ACC112 (cell line): Measurements from ENCODE around the gene BTD.

Source experiments
- H2AFZ ChIP-seq: fragments of 200-600 bp; sonication (generic); one replicate; pipeline ENCODE4 v1.6.0; 2017; ENCODE audit warnings: antibody characterized with exemption, low read length; ENCODE audit not compliant: unreplicated experiment
- H3K27ac ChIP-seq: fragments of 200-600 bp; sonication (generic); 2 replicates; pipeline ENCODE4 v1.5.1; 2014; ENCODE audit warnings: low read depth, mild to moderate bottlenecking, antibody characterized with exemption, low read length, moderate library complexity
- H3K27me3 ChIP-seq: fragments of 200-600 bp; sonication (generic); 2 replicates; pipeline ENCODE4 v1.6.1; 2014; ENCODE audit warnings: mild to moderate bottlenecking, antibody characterized with exemption, low read length, moderate library complexity, mixed read lengths; ENCODE audit not compliant: insufficient read depth
- H3K36me3 ChIP-seq: fragments of 200-600 bp; sonication (generic); 2 replicates; pipeline ENCODE4 v1.6.1; 2016; ENCODE audit warnings: mild to moderate bottlenecking, antibody characterized with exemption, low read length, moderate library complexity, mixed read lengths; ENCODE audit not compliant: insufficient read depth
- H3K4me1 ChIP-seq: fragments of 200-600 bp; sonication (generic); one replicate; pipeline ENCODE4 v1.6.1; 2016; ENCODE audit warnings: low read length, mixed read lengths; ENCODE audit not compliant: insufficient read depth, unreplicated experiment, control insufficient read depth
- H3K4me3 ChIP-seq: fragments of 200-600 bp; sonication (generic); 2 replicates; pipeline ENCODE4 v1.5.1; 2014; ENCODE audit warnings: mild to moderate bottlenecking, low read depth, low read length
- H3K79me2 ChIP-seq: fragments of 200-600 bp; sonication (generic); one replicate; pipeline ENCODE4 v1.6.0; 2016; ENCODE audit warnings: low read length; ENCODE audit not compliant: control insufficient read depth, unreplicated experiment, insufficient read depth

Gene BTD

DNA sequence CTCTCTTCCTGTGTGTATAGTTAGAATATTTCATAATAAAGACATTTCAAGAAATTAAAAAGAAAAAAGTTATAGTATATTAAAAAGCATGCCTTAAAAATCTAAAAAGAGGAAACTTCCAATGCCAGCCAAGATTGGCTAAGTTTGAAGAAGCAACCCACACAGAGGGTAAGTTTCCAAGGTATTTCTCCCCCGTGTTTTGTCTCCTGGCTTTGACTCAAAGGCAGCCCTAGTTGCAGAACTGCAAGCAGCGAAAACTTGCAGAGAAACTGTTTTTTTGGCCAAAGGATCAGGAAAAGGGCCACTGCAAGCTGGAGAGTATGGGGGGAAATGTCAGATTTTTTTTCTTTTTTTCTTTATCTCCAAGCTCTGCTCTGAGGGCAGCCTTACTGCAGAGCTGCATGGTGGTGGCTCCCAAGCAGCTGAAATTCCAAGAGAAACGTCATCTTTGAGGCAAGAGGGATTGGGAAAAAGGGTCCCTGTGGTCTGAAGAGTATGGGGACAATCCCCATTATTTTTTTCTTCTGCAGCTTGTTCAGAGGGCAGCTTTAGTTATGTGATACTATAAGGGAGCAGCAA, 23.2 kb upstream of the BTD start:
- Histone ChIP-seq H3K4me1 (peaks cover 10% of the 10 kb centered on the region), H3K27ac (no peak overlapping the region), H2AFZ (no peak overlapping the region), H3K27me3 (no peaks in the 10 kb centered on the region), H3K79me2 (no peaks in the 10 kb centered on the region), H3K36me3 (peaks cover 12% of the 10 kb centered on the region), H3K4me3 (no peak overlapping the region)

DNA sequence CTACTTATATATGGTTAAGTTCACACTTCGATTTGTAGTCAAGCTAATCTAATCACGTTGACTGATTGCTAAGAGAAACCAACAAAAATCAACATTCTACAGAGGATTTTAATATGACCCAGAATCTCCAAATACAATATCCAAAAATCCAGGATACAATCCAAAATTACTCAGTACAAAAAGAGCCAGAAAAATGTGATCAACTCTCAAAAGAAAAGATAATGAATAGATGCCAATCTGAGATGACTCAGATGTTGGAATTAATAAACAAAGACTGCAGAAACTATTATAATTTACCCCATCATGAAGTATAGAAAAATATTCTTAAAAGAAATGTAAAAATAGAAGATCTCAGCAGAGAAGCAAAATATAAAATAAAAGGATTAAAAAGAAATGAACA, 22.5 kb upstream of the BTD start:
- Histone ChIP-seq H3K27me3 (no peaks in the 10 kb centered on the region), H3K27ac (no peak overlapping the region), H3K79me2 (no peaks in the 10 kb centered on the region), H3K36me3 (peaks cover 12% of the 10 kb centered on the region), H3K4me1 (peaks cover 10% of the 10 kb centered on the region), H3K4me3 (no peak overlapping the region), H2AFZ (no peak overlapping the region)

DNA sequence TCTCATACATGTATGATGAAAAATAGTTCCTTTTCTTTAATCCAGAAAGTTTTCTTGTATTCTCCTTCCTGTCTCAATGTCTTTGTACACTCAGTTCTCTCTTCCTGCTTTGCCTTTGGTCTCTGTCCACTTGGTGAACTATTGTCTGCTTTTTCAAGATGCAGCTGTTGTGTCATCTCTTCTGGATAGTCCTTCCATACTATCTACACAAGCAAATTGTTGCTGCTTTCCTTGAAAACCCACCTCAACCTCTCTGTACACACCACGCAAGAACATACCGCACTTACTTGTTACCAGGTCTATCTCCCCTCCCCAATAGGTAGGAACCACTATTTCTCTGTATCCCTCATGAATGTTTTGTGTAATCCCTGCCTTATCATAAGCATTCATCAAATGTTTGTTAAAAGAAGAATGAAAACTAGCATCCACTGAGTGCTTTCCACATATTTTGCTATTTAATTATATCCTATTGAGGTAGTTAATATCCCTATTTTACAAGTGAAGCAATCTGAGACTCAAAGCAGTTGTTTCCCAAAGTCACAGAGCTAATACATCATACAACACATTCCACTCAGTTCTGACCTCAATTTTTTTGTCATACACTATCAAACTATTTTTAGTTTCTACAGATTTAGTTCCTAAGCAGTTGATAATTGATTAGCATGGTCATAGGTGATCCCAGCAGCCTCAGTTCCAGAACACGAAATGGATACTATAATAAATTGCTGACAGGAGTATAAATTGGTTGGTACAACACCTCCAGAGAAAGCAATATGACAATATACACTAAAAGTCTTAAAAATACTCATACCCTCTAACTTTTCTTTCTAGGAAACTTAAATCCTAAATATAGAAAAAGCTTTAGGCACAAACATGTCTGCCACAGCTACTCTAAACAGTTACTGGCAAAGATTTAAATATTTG, 19.8 kb upstream of the BTD start:
- H3K27me3 ChIP-seq, result no peaks in the 10 kb centered on the region
- no peak overlapping the region for H3K27ac ChIP-seq
- H3K79me2 ChIP-seq, result no peaks in the 10 kb centered on the region
- H3K36me3 ChIP-seq, result peaks cover 14% of the 10 kb centered on the region; the same call in 1 of the 2 replicates
- H2AFZ ChIP-seq, result no peak overlapping the region
- H3K4me1 ChIP-seq, result peaks cover 26% of the 10 kb centered on the region
- H3K4me3 ChIP-seq, result no peak overlapping the region

DNA sequence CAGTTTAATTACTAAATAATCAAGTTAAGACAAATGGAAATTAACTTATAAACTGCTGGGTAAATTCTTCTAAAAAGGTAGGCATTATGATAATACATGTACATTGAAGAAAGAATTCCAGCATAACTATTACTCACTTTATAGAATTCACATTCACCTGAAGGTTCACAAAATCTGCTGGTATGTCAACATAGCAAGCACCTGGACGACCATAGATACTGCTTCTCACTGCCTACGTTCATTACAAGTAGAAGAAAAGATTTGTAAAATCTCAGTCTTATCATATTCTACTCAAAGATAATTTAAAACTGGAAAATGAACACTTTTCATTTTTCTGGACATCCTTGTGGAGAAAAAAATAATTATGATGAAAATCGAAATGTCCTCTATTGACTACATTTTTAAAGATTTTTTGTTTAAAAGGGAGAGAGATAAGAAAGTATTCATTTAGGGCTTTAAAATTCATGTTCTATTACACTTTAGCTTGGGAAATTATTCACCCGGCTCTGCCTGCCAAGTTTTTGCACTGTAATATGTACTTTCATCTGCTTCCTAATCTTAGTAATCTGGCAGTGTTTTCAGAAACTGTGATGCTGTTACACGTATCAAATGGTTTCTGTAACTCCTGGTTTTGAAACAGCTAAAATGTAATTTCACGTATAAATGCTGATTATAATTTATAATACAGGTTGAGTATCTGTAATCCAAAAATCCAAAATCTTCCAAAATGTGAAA, 16.3 kb upstream of the BTD start:
- Histone ChIP-seq H3K36me3 (peaks cover 18% of the 10 kb centered on the region; the same call in 1 of the 2 replicates), H3K4me1 (peaks cover 17% of the 10 kb centered on the region), H3K27ac (peak overlapping the region; percentile 51), H3K27me3 (no peaks in the 10 kb centered on the region), H3K4me3 (no peak overlapping the region), H3K79me2 (no peaks in the 10 kb centered on the region), H2AFZ (peak overlapping the region; percentile 22)

DNA sequence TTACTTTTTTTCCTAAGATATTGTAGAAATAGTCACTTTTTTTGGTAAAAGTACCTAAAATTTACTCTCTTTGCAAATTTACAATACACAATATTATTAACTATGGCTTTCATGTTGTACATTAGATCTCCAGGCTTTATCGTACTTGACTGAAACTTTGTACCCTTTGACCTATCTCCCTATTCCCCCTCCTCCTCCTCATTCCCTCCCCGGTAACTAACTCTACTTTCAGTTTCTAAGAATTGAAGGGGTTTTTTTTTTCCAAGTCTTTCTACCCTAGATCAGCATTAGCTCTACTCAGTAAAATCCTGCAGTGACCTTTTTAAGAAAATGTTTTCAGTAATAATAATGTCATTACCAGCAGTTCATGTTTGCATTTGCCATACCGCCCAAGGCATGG, 10.3 kb upstream of the BTD start:
- Histone ChIP-seq H3K4me3 (no peak overlapping the region), H3K36me3 (peaks cover 5% of the 10 kb centered on the region), H3K79me2 (no peaks in the 10 kb centered on the region), H2AFZ (no peak overlapping the region), H3K4me1 (peaks cover 6% of the 10 kb centered on the region), H3K27ac (no peak overlapping the region), H3K27me3 (no peaks in the 10 kb centered on the region)

DNA sequence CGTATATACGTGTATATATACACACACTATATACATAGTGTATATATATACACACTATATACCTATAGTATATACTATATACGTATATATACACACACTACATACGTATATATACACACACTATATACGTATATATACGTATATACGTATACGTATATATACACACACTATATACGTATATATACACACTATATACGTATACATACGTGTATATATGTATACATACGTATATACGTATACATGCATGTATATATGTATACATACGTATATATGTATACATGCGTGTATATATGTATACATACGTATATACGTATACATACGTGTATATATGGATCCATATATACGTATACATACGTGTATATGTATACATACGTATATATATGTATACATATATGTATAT, 9.6 kb upstream of the BTD start:
- H2AFZ ChIP-seq, result no peak overlapping the region
- H3K79me2 ChIP-seq, result no peaks in the 10 kb centered on the region
- peaks cover 6% of the 10 kb centered on the region for H3K36me3 ChIP-seq
- H3K4me1 ChIP-seq, result no peaks in the 10 kb centered on the region
- no peaks in the 10 kb centered on the region for H3K27me3 ChIP-seq
- H3K4me3 ChIP-seq, result no peak overlapping the region
- no peak overlapping the region for H3K27ac ChIP-seq

DNA sequence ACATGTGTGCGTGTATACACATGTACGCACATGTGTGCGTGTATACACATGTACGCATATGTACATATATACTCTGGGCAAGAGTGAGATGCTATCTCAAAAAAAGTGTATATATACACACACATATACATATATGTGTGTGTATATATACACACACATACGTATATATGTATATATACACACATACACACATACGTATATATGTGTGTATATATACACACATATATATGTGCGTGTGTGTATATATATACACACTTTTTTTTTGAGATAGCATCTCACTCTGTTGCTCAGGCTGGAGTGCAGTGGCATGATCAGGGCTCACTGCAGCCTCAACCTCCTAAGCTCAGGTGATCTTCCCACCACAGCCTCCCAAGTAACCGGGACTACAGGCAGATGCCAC, 8.6 kb upstream of the BTD start:
- no peak overlapping the region; the same call in 1 of the 2 replicates for H3K27ac ChIP-seq
- H2AFZ ChIP-seq, result no peak overlapping the region
- no peaks in the 10 kb centered on the region for H3K27me3 ChIP-seq
- no peak overlapping the region for H3K4me3 ChIP-seq
- no peaks in the 10 kb centered on the region for H3K79me2 ChIP-seq
- peaks cover 11% of the 10 kb centered on the region for H3K36me3 ChIP-seq
- H3K4me1 ChIP-seq, result no peaks in the 10 kb centered on the region

DNA sequence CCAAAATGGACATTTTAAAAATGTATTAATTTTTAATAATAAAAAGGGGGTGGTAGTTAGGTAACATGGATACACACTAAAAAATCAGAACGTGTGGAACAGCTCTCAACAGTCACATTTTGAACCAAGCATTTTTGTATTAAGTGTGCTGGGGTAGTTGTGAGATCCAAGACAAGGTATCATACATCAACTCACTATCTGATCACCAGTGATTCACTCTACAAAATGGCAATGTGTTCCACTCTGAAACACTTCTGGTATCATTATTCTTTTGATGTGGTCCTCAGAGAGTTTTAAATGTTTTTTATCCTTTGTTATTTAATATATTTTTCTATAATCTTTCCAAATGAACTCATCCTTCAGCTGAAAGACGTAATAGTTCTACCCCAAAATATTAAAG, 5.6 kb upstream of the BTD start:
- Histone ChIP-seq H3K4me3 (no peak overlapping the region), H3K27me3 (no peaks in the 10 kb centered on the region), H2AFZ (no peak overlapping the region), H3K36me3 (peaks cover 17% of the 10 kb centered on the region), H3K79me2 (peaks cover 8% of the 10 kb centered on the region), H3K27ac (no peak overlapping the region), H3K4me1 (peaks cover 8% of the 10 kb centered on the region)

DNA sequence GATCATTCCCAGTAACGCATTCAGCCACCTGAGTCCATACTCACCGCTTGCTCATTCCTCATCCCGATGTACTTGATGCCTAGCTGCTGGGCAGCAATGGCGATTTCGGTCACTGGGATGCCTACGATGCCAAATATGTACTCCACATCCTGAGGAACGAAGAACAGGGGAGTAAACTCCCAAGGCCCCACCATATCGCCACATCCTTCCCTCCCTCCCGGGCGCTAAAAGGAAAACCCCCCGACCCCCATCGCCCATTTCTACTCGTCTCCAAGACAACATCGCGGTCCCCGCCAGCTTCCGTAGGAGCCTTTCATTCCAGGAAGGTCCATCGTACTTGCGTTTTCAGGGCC, 523 bp upstream of the BTD start:
- peak overlapping the region; percentile 84 for H3K4me3 ChIP-seq
- peak overlapping the region; percentile 93 for H2AFZ ChIP-seq
- H3K27me3 ChIP-seq, result no peaks in the 10 kb centered on the region
- H3K79me2 ChIP-seq, result peaks cover 8% of the 10 kb centered on the region
- H3K27ac ChIP-seq, result peak overlapping the region; percentile 44; the same call in 1 of the 2 replicates
- H3K4me1 ChIP-seq, result peaks cover 8% of the 10 kb centered on the region
- H3K36me3 ChIP-seq, result peaks cover 17% of the 10 kb centered on the region

DNA sequence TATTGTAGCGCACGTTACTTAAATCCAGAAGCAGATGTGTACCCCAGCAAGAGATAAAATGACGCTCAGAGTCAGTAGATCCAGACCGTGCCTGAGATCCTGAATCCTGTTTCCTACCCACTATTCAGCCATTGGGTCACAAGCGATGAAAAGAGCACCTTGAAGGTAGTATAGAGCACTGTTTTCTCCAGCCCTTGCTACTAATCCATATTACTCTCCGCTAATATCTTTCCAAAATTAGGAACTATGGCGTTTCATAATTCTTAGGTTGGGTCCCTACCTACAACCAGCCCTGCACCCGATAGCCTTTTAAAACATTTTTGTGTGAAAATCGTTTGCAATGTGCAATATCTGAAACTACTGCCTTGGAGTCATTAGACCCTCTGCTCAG, 596 bp downstream of the BTD start:
- peak overlapping the region; percentile 84 for H3K4me3 ChIP-seq
- peaks cover 13% of the 10 kb centered on the region for H3K36me3 ChIP-seq
- H3K27ac ChIP-seq, result peak overlapping the region; percentile 72
- peaks cover 16% of the 10 kb centered on the region for H3K4me1 ChIP-seq
- peaks cover 8% of the 10 kb centered on the region for H3K79me2 ChIP-seq
- H2AFZ ChIP-seq, result peak overlapping the region; percentile 35
- H3K27me3 ChIP-seq, result no peaks in the 10 kb centered on the region
